ENCODE measurements around the gene SPTB.

Gene SPTB

DNA sequence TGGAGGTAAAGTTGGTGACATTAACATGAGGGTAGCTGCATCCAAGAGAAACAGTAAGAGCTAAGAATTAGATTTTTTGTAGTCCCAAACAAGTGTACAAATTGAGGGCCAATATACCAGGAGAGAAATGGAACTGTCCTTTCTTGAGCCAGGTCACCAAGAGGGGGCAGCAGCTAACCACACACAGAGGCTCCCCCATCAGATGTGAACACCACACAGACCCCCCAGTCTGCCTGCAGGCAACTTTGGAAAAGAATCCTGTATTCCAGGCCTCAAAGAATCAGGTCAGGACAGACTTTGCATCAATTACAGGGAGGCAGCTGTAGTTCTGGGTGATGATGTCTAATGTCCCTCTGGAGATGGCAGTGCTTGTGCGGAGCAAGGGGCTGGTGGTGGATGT lies 77.9 kb downstream of the SPTB start:
- no peak for TF ChIP-seq ZFX (IDR thresholded peaks at IDR 0.05; ENCODE audit: borderline replicate concordance)
- TF ChIP-seq, protein P1, sequence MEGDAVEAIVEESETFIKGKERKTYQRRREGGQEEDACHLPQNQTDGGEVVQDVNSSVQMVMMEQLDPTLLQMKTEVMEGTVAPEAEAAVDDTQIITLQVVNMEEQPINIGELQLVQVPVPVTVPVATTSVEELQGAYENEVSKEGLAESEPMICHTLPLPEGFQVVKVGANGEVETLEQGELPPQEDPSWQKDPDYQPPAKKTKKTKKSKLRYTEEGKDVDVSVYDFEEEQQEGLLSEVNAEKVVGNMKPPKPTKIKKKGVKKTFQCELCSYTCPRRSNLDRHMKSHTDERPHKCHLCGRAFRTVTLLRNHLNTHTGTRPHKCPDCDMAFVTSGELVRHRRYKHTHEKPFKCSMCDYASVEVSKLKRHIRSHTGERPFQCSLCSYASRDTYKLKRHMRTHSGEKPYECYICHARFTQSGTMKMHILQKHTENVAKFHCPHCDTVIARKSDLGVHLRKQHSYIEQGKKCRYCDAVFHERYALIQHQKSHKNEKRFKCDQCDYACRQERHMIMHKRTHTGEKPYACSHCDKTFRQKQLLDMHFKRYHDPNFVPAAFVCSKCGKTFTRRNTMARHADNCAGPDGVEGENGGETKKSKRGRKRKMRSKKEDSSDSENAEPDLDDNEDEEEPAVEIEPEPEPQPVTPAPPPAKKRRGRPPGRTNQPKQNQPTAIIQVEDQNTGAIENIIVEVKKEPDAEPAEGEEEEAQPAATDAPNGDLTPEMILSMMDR (IDR thresholded peaks at IDR 0.05), result peak; percentile 56
- no peak overlapping the region for H3K27ac ChIP-seq

DNA sequence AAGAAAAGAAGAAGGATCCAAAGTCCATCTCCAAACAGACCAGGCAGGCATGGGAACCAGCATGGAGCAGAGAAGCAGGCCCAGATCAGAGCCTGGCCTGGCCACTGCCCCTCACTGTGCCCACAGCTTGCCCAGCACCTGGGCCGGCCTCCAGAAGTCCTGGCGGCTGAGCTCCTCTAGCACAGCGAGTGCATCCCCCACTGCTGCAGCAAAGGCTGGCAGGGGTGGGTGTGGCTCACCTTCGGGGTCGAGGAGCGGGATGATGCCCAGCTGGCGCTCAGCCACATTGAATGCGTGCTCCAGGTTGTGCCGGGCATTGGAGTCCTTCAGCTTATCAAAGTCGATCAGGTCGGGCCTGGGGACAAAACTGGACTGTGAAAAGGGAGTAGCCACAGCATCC lies 78.7 kb downstream of the SPTB start:
- no peak overlapping the region for H3K27ac ChIP-seq
- TF ChIP-seq ZFX (IDR thresholded peaks at IDR 0.05; ENCODE audit: borderline replicate concordance), result no peak
- TF ChIP-seq, protein P1 (IDR thresholded peaks at IDR 0.05), result no peak

DNA sequence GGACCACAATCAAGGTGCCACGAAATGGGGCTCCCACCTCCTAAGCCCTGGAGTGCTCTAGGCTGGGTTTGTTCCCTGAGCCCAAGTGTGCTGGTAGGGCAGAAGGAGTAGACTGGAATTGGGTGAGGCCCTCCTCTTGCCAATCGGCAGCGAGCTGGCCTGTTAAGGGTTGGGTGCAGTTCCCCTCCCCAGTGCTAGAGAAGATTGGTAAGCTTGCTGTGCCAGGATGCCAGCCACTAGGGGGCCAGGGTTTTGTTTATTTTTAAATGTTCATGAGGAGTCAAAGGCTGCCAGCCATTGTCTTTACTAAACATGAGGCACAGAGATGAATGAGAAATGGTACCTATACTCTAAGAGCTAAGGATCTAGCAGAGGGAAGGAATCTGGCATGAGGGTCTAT lies 79.7 kb downstream of the SPTB start:
- no peak overlapping the region for H3K27ac ChIP-seq
- no peak for TF ChIP-seq ZFX (IDR thresholded peaks at IDR 0.05; ENCODE audit: borderline replicate concordance)
- TF ChIP-seq, protein P1 (IDR thresholded peaks at IDR 0.05), result peak; percentile 75

DNA sequence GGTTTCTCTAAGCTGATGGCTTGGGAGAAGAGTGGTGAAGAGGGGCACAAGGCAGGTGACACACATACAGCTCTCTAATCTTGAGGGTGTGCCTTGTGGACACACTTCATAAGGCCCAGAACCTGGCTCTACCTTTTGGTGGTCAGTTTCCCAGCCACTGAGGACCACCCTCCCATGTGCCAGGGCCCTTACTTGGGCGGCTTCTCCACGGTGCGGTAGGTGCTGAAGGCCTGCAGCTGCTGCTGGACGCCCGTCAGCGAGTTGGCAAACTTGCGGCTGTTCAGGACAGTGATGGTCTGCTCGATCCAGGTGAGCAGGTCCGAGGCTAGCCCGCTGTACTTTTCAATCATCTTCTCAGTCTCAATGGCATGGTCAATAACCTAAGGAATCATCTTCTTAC lies 80.2 kb downstream of the SPTB start:
- TF ChIP-seq ZFX (IDR thresholded peaks at IDR 0.05; ENCODE audit: borderline replicate concordance), result no peak
- TF ChIP-seq, protein P1 (IDR thresholded peaks at IDR 0.05), result no peak
- no peak overlapping the region for H3K27ac ChIP-seq

DNA sequence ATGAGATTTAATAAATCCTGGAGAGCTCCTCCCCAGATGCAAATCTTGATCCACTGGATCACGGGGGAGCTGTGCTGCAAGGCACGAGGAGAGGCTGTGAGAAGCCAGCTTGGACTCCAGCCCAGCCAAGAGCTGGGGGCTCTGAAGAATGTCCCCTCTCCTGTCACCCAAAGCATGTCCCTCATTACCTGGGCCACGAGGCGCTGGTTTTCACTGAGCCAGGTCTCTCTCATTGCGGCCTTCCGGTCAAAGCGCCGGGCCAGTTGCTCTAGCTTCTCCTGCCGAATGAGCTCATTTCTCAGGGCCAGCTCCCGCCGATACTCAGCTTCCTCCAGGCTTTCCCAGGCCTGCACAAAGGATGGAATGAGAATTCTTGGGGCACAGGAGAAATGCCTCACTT lies 83.3 kb downstream of the SPTB start:
- TF ChIP-seq, protein P1 (IDR thresholded peaks at IDR 0.05), result no peak
- no peak for TF ChIP-seq ZFX (IDR thresholded peaks at IDR 0.05; ENCODE audit: borderline replicate concordance)
- H3K27ac ChIP-seq, result no peak overlapping the region

DNA sequence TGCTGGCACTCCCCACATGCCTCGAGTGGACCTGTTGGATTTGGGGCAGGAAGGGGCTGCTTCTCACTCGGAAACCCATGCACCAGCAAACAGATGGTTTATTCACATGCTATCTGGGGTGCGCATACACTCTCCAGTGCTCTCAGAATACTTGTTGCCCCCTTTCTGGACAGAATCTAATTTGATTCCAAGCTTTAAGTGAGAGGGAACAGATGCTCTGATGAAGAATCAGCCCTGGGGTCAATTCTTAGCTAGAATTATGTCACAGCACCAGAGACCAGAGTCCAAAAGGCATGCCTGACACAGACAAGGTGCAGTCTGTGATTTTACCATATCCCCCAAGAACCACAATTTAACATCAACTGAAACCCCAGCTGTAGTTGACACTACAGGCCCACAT lies 83.8 kb downstream of the SPTB start:
- no peak for TF ChIP-seq ZFX (IDR thresholded peaks at IDR 0.05; ENCODE audit: borderline replicate concordance)
- TF ChIP-seq, protein P1 (IDR thresholded peaks at IDR 0.05), result no peak
- H3K27ac ChIP-seq, result no peak overlapping the region

DNA sequence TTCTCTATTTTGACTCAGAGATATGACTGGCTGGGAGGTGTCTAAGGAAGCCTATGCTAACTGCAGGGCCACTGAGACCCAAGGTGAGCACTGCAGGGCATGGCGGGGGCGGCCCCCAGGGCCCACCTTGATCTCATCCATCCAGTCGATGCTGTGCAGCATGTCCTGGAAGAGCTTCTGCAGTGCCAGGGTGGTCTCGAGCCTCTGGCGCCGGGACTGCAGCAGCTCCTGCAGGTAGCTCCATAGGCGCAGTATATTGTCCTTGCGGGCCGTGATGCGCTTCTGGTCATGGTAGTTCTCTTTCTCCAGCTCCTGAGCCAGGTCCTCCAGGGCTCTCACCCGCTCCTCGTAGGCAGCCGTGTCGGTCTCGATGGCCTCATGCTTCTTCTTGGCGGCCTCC lies 84.5 kb downstream of the SPTB start:
- TF ChIP-seq, protein P1 (IDR thresholded peaks at IDR 0.05), result no peak
- no peak for TF ChIP-seq ZFX (IDR thresholded peaks at IDR 0.05; ENCODE audit: borderline replicate concordance)
- no peak overlapping the region for H3K27ac ChIP-seq
